Body of pancreas (tissue), 4 donors: ENCODE results near the gene LST1.

Experiments used
- POLR2A ChIP-seq, 3 donors: fragments of 450-650 bp; IDR thresholded peaks; one replicate each; pipeline ENCODE4 v1.6.1; 2016; ENCODE audit warnings: antibody characterized with exemption in 3 of 3, mild to moderate bottlenecking in 2 of 3
- TF ChIP-seq, protein P1 (sequence below), 7 experiments: fragments of 450-650 bp in 4 of 7; fragments of 200-600 bp in 3 of 7; sonication (generic) in 3 of 7; IDR thresholded peaks; one replicate each; pipeline ENCODE4 v1.5.1; 2016 to 2019; ENCODE audit warnings: antibody characterized with exemption in 7 of 7

DNA sequence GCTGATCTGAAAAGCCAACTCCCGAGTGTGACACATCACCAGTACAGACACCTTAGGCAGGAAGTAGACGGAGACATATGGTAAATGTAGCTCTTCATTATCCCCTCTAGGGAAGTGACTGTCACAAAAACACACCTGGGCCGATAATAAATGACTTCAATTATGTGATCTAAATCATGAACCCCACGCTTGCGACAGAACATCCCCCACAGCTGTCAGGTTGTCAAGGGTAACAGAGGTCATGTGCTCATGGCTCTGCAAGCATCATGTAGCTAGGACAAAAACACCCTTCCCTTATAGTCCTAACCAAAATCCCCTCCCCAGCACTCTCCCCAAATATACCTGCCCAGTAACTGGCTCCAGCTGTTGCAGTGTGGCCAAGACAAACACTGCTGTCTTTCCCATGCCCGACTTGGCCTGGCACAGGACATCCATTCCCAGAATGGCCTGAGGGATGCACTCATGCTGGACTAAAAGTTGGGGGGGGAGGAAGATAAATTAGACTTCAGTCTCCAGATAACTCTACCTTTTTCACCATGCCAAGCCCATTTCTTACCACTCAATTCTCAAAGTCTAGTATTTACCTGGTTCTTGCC lies 47.2 kb upstream of the LST1 start:
- TF ChIP-seq, protein P1, sequence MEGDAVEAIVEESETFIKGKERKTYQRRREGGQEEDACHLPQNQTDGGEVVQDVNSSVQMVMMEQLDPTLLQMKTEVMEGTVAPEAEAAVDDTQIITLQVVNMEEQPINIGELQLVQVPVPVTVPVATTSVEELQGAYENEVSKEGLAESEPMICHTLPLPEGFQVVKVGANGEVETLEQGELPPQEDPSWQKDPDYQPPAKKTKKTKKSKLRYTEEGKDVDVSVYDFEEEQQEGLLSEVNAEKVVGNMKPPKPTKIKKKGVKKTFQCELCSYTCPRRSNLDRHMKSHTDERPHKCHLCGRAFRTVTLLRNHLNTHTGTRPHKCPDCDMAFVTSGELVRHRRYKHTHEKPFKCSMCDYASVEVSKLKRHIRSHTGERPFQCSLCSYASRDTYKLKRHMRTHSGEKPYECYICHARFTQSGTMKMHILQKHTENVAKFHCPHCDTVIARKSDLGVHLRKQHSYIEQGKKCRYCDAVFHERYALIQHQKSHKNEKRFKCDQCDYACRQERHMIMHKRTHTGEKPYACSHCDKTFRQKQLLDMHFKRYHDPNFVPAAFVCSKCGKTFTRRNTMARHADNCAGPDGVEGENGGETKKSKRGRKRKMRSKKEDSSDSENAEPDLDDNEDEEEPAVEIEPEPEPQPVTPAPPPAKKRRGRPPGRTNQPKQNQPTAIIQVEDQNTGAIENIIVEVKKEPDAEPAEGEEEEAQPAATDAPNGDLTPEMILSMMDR (IDR thresholded peaks at IDR 0.05): no peak
- TF ChIP-seq POLR2A (IDR thresholded peaks at IDR 0.05): no peak
